Muscle of leg (tissue), 11 donors: ENCODE measurements around the gene DDIAS. TPM values are rescaled to one million over a fixed set of nuclear protein-coding genes. Genes with fewer than 3 reads are reported as not detected.
"Not testable (repeated sequence)": the region's sequence is repeated elsewhere in the genome, so short reads cannot be mapped to it uniquely, and the experiment has no call there.

Experiments used
- DNase-seq: peaks from one replicate; pipeline ENCODE4 v3.0.0; 2013
- H3K27ac ChIP-seq: one replicate; pipeline ENCODE4 v1.5.1; 2013; ENCODE audit warnings: mild to moderate bottlenecking, low read length, control low read depth
- H3K27me3 ChIP-seq: one replicate; pipeline ENCODE4 v1.6.1; 2013; ENCODE audit warnings: low read length; ENCODE audit not compliant: control insufficient read depth, insufficient read depth
- H3K36me3 ChIP-seq: one replicate; pipeline ENCODE4 v1.6.1; 2013; ENCODE audit warnings: low read length; ENCODE audit not compliant: control insufficient read depth, insufficient read depth
- H3K4me1 ChIP-seq: one replicate; pipeline ENCODE4 v1.6.1; 2013; ENCODE audit warnings: low read length; ENCODE audit not compliant: control insufficient read depth, insufficient read depth
- H3K4me3 ChIP-seq: one replicate; pipeline ENCODE4 v1.5.1; 2013; ENCODE audit warnings: low read length, control low read depth
- H3K9me3 ChIP-seq: replicated peaks from 2 replicates; pipeline ENCODE4 v1.6.1; 2013; ENCODE audit warnings: low read depth, low read length; ENCODE audit not compliant: control insufficient read depth
- WGBS: methylation state at CpG from one replicate; pipeline ENCODE4 v1.1.5; 2013; ENCODE audit warnings: missing lambda C conversion rate; ENCODE audit not compliant: insufficient coverage; 5-methylcytosine and 5-hydroxymethylcytosine counted together
- polyA plus RNA-seq, 8 donors: library from polyadenylated mRNA; unstranded; fragments of 120-200 nt; gene quantifications; one replicate each; pipeline versions ENCODE4 v1.2.1 to v1.2.3, GENCODE V29; 2013; ENCODE audit warnings: inconsistent platforms in 1 of 8, low replicate concordance in 1 of 8; ENCODE audit not compliant: insufficient read length in 8 of 8, insufficient read depth in 1 of 8
- total RNA-seq: library from RNA; stranded (reverse); fragments of 120-200 nt; gene quantifications from one replicate; pipeline ENCODE4 v1.2.4, GENCODE V29; 2013

DDIAS gene
- total and polyA plus RNA-seq, 9 donors, result 2.6 to 4.4 (median 3.8) TPM

DNA sequence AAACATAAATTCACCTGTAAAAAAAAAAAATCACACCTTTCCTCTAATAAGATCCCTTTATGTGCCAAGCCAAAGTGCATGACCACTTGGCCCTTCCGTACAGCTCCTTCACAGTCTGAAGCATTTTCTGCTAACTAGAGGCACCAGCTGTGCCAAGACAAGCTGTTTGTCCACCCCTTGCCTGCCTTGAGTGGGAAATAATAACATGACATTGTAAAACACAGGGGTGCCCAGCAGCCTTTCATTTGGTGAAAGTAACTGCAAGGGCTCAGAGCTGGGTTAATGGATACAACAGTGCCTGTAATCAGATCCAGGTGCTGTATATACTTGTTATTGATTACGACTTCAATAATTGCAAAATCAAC lies 59.2 kb downstream of the DDIAS start:
- Histone ChIP-seq H3K27ac (no peak overlapping the region), H3K36me3 (no peaks in the 10 kb centered on the region), H3K4me1 (no peaks in the 10 kb centered on the region), H3K9me3 (no peaks in the 10 kb centered on the region), H3K4me3 (no peak overlapping the region), H3K27me3 (no peaks in the 10 kb centered on the region)
- no peak for DNase-seq
- no CpG with 5 or more reads among the region's 2 CpGs for WGBS

DNA sequence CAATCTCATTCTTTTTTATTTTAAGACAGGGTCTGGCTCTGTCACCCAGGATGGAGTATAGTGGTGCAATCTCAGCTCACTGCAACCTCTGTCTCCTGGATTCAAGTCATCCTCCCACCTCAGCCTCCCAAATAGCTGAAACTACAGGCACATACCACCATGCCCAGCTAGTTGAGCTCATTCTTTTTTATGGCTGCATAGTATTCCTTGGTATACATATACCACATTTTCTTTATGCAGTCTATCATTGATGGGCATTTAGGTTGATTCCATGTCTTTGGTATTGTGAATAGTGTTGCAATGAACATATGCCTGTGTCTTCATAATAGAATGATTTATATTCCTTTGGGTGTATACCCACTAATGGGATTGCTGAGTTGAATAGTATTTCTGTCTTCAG lies 60.5 kb downstream of the DDIAS start:
- H3K27me3 ChIP-seq, H3K27ac ChIP-seq, H3K9me3 ChIP-seq, H3K36me3 ChIP-seq, DNase-seq, H3K4me1 ChIP-seq, H3K4me3 ChIP-seq: not testable (repeated sequence)

DNA sequence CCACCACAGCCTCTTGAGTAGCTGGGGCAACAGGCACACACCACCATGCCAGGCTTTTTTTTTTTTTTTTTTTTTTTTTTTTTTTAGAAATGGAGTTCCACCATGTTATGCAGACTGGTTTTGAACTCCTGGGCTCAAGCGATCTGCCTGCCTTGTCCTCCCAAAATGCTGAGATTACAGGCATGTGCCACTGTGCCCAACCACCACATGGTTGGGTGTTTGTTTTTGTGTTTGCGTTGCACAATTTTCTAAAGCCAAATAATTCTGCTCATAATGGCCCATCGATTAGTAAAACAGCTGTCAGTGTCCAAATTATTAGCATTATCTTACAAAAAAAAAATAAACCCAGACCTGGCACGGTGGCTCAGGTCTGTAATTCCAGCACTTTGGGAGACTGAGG lies 65.8 kb downstream of the DDIAS start:
- no peaks in the 10 kb centered on the region for H3K9me3 ChIP-seq
- no peak overlapping the region for H3K27ac ChIP-seq
- no CpG with 5 or more reads among the region's 4 CpGs for WGBS

DNA sequence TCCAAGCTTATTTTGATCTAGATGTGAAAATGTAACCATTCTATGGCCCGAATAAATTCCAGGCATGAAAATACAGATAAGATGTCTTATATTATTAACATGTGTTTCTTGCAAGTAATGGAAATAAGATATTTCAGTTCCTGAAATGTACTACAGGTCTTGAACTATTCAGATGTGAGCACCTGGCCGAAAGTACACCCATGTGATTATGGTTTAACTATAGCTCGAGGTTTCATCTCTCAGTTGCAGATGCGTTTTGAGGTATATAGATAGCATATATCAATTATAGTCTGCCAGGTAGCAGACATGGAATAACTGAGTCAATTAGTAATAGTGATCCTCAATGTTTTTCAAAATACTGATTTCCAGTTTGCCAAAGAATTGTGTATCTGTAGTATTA lies 68.3 kb downstream of the DDIAS start:
- H3K4me3 ChIP-seq, result no peak overlapping the region
- DNase-seq, result no peak
- no peaks in the 10 kb centered on the region for H3K36me3 ChIP-seq
- H3K9me3 ChIP-seq, result no peaks in the 10 kb centered on the region
- no peak overlapping the region for H3K27ac ChIP-seq
- no peaks in the 10 kb centered on the region for H3K4me1 ChIP-seq
- no peaks in the 10 kb centered on the region for H3K27me3 ChIP-seq
- 52% methylated on average over 2 of the region's 4 CpGs for WGBS

More for the DNA sequence above, 65.8 kb downstream of the DDIAS start:
- H3K4me3 ChIP-seq, result no peak overlapping the region
- DNase-seq, result no peak
- no peaks in the 10 kb centered on the region for H3K4me1 ChIP-seq
- no peaks in the 10 kb centered on the region for H3K36me3 ChIP-seq
- no peaks in the 10 kb centered on the region for H3K27me3 ChIP-seq

- H3K4me3 ChIP-seq, H3K36me3 ChIP-seq, H3K4me1 ChIP-seq, H3K27ac ChIP-seq, DNase-seq, H3K27me3 ChIP-seq, H3K9me3 ChIP-seq: not testable (repeated sequence)
- WGBS, result 88% methylated on average over 42 of the region's 60 CpGs
These were observed 69.1 kb downstream of the DDIAS start for GRCh38 chr11:82970507-82971083.

- 56% methylated on average over 2 of the region's 8 CpGs for WGBS
- not testable (repeated sequence) for H3K4me3 ChIP-seq, DNase-seq
These were observed 70.0 kb downstream of the DDIAS start for GRCh38 chr11:82971519-82971946.

GRCh38 chr11:82972103-82972502 lies 70.6 kb downstream of the DDIAS start:
- Histone ChIP-seq H3K4me1 (no peaks in the 10 kb centered on the region), H3K36me3 (no peaks in the 10 kb centered on the region), H3K9me3 (no peaks in the 10 kb centered on the region), H3K27ac (no peak overlapping the region), H3K4me3 (no peak overlapping the region), H3K27me3 (no peaks in the 10 kb centered on the region)
- DNase-seq, result no peak
- 60% methylated on average over 1 of the region's 1 CpG for WGBS

More at GRCh38 chr11:82971519-82971946, 70.0 kb downstream of the DDIAS start:
- not testable (repeated sequence) for H3K27ac ChIP-seq, H3K36me3 ChIP-seq, H3K9me3 ChIP-seq, H3K27me3 ChIP-seq, H3K4me1 ChIP-seq

- Histone ChIP-seq H3K27ac (no peak overlapping the region), H3K4me3 (no peak overlapping the region), H3K27me3 (no peaks in the 10 kb centered on the region), H3K4me1 (no peaks in the 10 kb centered on the region), H3K36me3 (no peaks in the 10 kb centered on the region), H3K9me3 (no peaks in the 10 kb centered on the region)
- no CpG with 5 or more reads among the region's 2 CpGs for WGBS
- no peak for DNase-seq
These were observed 72.6 kb downstream of the DDIAS start for GRCh38 chr11:82974135-82974534.

DNA sequence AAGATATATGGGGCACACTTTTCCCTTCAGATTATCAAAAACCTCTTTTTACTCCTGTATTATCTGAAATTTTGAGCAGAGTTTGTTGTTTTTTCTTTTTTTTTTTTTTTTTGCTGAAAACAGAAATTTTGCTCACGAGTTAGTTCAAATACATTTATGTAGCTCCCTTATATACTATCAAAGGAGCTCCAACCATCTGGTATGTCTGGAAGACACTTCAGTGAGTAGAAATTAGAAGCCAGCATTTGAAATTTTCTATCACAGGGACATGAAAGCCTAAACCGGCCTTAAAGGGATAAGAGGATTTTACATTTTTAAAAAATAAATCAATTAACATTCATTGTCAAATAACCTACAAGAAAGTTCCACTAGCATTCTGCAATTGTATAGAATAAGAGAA lies 73.3 kb downstream of the DDIAS start:
- Histone ChIP-seq H3K4me1 (no peaks in the 10 kb centered on the region), H3K36me3 (no peaks in the 10 kb centered on the region), H3K4me3 (no peak overlapping the region), H3K27me3 (no peaks in the 10 kb centered on the region), H3K9me3 (no peaks in the 10 kb centered on the region), H3K27ac (no peak overlapping the region)
- no CpG with 5 or more reads among the region's 2 CpGs for WGBS
- DNase-seq, result no peak

DNA sequence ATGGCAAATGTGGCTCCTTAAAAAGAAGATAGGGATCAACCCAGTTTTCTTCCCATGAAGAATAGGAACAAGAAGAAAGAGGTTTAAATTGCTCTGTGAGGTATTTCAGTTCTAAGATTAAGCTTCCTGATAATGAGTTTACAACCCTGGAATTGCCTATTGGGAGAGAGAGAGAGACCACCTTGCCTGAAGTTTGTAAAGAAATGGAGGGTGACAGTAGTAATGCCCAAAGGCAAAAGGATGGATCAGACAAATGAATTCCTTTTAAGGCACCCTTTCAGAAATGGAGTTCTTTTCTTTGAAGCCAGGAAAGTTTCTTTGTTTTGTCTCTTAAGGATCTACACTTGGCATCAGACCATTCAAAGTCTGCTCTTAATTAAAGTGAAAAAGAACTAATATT lies 74.3 kb downstream of the DDIAS start:
- no peak for DNase-seq
- Histone ChIP-seq H3K9me3 (no peaks in the 10 kb centered on the region), H3K27me3 (no peaks in the 10 kb centered on the region), H3K36me3 (no peaks in the 10 kb centered on the region), H3K27ac (no peak overlapping the region), H3K4me1 (no peaks in the 10 kb centered on the region), H3K4me3 (no peak overlapping the region)

DNA sequence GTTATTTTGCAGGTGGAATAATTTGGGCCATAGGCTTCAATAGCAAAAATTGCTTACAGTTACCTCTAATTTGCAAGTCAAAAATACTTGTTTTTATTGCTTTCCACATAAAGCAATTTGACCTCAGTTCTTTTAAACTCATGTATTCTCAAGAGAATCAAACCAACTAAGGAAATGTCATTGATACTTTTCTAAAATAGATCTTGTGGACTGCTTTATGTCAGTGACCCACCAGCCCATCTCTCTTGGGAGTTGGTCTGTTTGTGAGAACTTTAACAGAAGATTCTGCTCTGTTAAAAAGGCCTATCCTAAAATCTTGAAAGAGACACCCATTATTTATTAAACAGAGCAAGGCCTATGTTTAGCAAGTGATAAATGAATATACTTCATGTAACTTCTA lies 75.2 kb downstream of the DDIAS start:
- no peak for DNase-seq
- H3K4me3 ChIP-seq, result no peak overlapping the region
- no peak overlapping the region for H3K27ac ChIP-seq
- no peaks in the 10 kb centered on the region for H3K4me1 ChIP-seq
- H3K9me3 ChIP-seq, result no peaks in the 10 kb centered on the region
- no peaks in the 10 kb centered on the region for H3K27me3 ChIP-seq
- peaks cover 4% of the 10 kb centered on the region for H3K36me3 ChIP-seq
